ENCODE results near the gene HMGN5. TPM values are rescaled to one million over a fixed set of nuclear protein-coding genes. Genes with fewer than 3 reads are reported as not detected.

HMGN5 gene
- polyA plus RNA-seq, 1 donor from 2014 or later: 1.1 TPM

DNA sequence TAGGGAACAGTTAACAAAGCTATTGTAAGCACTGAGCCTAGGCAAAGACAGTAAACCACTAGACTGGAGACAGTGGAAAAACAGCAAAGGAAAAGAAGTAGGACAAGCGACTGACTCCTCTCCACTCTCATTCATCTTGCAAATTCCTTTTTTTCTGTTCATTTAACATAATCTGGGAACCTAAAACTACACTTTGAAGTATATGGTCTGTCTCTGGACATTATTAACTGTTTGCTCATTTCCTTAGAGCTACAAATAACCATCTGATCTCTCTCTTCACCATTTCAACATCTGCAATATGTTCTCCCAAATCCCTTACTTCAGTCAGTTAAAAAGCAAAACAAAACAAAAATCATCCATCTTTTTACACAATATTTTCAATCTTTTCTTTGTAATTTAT lies 642 bp downstream of the HMGN5 start:
- peaks cover 21 to 33% (median 32%) of the 10 kb centered on the region in 3 donors for H3K4me1 Mint-ChIP-seq
- H3K36me3 Mint-ChIP-seq: peaks cover 3% of the 10 kb centered on the region
- peaks cover 0 to 2% (median 0%) of the 10 kb centered on the region in 3 donors for H3K9me3 Mint-ChIP-seq
- no peaks in the 10 kb centered on the region for H3K27me3 Mint-ChIP-seq
- peak overlapping the region; percentile 85 to 97 (median 94) for H3K27ac Mint-ChIP-seq
- H3K4me3 Mint-ChIP-seq: peak overlapping the region; percentile 95 to 98 (median 96)

DNA sequence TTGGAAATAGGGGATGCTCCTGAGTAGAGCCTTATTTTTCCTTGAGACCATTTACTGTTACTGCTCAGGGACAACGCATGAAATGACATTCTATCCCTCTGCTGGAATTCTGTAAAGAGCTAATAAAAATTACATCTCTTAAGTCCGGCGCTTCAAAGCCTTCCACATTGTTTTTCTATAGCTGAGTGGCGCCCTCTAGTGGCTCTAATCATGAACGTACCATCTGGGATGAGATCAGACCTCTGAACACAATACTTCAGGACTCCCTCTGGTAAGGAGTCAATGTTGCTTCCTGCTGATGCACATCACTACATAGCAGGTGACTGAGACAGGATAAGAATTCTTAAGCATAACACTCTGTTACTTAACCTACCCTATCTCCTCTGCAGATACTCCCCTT lies 6.0 kb downstream of the HMGN5 start:
- Mint-ChIP-seq H3K4me1 (peaks cover 4 to 9% (median 9%) of the 10 kb centered on the region in 3 donors), H3K27me3 (no peaks in the 10 kb centered on the region), H3K9me3 (peaks cover 0 to 2% (median 0%) of the 10 kb centered on the region in 3 donors), H3K4me3 (peak overlapping the region in 1 of 4 donors; percentile 3), H3K36me3 (peaks cover 2% of the 10 kb centered on the region), H3K27ac (no peak overlapping the region)

DNA sequence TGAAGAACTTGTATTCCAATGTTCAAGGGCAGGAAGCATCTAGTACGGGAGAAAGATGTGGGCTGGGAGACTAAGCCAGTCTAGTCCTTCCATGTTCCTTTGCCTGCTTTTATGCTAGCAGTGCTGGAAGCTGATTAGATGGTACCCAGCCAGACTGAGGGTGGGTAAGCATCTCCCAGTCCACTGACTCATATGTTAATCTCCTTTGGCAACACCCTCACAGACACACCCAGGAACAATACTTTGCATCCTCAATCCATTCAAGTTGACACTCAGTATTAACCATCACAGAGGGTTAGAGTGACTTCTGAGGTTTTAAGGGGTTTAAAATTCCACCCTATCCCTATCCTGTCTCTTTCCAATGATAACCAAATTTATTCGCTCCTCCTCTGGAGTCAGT lies 6.5 kb downstream of the HMGN5 start:
- Mint-ChIP-seq H3K27ac (no peak overlapping the region), H3K9me3 (peaks cover 0 to 2% (median 0%) of the 10 kb centered on the region in 3 donors), H3K27me3 (no peaks in the 10 kb centered on the region), H3K4me1 (peaks cover 4 to 9% (median 8%) of the 10 kb centered on the region in 3 donors), H3K36me3 (peaks cover 2% of the 10 kb centered on the region), H3K4me3 (no peak overlapping the region)

DNA sequence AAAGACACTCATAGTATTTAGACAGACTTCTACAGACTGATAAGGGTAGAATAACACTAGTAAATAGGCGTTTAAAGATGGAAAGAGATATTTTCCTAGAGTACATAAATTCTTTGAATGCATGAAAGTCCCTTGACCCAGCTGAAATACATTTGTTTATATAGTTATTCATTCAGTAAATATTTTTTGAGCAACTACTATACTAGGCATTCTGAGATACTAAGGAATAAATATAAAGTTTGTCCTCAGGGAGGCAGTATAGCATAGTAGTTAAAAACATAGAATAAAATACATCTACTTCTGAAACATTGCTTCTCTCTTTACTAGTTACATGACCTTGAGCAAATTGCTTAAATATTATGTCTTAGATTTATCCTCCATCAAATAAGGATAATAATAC lies 27.4 kb downstream of the HMGN5 start:
- H3K9me3 Mint-ChIP-seq: peaks cover 0 to 2% (median 1%) of the 10 kb centered on the region in 3 donors
- no peak overlapping the region for H3K27ac Mint-ChIP-seq
- H3K36me3 Mint-ChIP-seq: peaks cover 1% of the 10 kb centered on the region
- H3K27me3 Mint-ChIP-seq: no peaks in the 10 kb centered on the region
- no peaks in the 10 kb centered on the region for H3K4me1 Mint-ChIP-seq
- H3K4me3 Mint-ChIP-seq: no peak overlapping the region

DNA sequence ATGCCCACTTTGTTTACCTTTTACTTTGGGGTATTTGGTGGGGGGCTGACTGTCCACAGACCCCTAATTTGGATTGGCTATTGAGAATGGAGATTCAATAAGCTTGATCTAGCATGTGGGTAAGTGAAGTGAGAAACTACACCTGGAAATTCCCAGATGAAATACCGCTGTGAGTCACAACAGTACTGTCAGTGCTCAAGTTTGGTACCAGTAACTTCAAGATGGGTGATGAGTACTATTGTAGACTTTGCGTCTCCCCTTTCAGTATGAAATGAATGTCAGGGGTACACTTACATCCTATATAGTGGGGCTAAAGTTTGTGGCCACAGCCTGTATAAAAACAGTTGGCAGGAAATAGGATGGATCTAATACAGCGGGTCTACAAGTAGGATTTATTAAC lies 33.3 kb downstream of the HMGN5 start:
- Mint-ChIP-seq H3K9me3 (no peaks in the 10 kb centered on the region), H3K4me3 (no peak overlapping the region), H3K27ac (no peak overlapping the region), H3K36me3 (no peaks in the 10 kb centered on the region), H3K27me3 (no peaks in the 10 kb centered on the region), H3K4me1 (no peaks in the 10 kb centered on the region)

DNA sequence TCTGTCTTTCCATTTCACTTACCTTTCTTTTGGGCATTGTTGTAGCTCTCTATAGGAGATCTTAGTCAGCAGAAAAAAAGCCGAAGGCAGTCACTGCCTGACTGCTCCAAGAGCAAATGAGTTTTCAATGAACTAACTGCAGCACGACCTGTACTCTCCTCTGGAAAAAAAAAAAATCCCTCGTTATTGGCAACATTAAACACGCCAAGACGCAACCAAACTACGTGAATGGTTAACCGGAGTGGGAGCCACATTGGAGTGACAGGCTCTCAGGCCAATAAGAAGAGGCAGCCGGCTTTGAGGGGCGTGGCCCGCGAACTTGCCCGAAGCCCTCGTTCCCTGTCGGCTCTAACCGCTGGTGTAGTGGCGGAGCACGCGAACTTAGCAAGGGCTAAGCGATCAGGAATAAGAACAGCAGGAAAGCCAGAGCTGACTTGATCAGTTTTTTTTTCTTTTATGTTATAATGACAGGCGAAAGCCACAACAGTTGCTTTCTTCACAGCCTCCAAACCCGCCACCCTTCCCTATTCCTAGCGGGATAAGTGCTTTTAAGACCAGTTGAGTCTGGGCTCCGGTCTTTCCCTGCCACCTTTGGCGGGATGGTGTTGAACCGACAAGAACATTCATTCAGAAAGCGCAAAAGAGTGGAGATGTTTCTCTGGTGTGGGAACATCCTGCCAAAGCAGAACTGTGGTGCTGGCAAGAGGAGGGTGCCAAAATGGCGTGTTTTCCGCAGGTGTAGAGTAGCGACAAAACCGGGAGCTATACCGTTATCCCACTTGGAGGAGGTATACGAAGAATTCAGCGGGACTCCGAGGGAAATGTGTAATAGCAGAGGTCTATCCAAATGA lies 80.0 kb downstream of the HMGN5 start:
- no peaks in the 10 kb centered on the region for H3K9me3 Mint-ChIP-seq
- peak overlapping the region; percentile 90 to 98 (median 94) for H3K4me3 Mint-ChIP-seq
- no peaks in the 10 kb centered on the region for H3K36me3 Mint-ChIP-seq
- H3K27ac Mint-ChIP-seq: peak overlapping the region in 2 of 3 donors; percentile 5 to 86
- H3K4me1 Mint-ChIP-seq: peaks cover 0 to 10% (median 0%) of the 10 kb centered on the region in 3 donors
- peaks cover 7% of the 10 kb centered on the region for H3K27me3 Mint-ChIP-seq

DNA sequence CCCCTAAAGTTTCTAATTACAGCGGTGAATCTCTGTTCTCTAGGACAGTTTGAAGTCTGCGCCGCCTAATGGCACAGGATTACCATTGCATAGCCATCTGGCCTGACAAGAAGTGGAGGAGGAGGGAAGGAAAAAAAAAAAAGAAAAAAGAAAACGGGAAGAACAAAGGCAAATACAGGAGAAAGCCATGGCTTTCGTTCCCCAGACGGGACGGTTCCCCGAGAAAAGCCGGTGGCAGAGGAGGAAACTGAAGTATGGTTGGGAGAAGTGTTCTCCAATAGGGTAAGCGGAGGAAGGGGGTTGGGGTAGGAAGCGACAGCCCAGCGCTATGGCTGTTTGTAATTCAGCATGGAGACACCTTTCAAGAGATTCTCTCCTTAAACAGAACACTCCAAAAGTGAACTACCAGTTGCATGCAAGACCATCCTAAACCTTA lies 80.8 kb downstream of the HMGN5 start:
- no peaks in the 10 kb centered on the region for H3K9me3 Mint-ChIP-seq
- H3K27ac Mint-ChIP-seq: peak overlapping the region in 1 of 3 donors; percentile 59
- H3K27me3 Mint-ChIP-seq: peaks cover 7% of the 10 kb centered on the region
- H3K4me3 Mint-ChIP-seq: peak overlapping the region; percentile 90 to 98 (median 94)
- H3K36me3 Mint-ChIP-seq: no peaks in the 10 kb centered on the region
- H3K4me1 Mint-ChIP-seq: peaks cover 0 to 10% (median 0%) of the 10 kb centered on the region in 3 donors

DNA sequence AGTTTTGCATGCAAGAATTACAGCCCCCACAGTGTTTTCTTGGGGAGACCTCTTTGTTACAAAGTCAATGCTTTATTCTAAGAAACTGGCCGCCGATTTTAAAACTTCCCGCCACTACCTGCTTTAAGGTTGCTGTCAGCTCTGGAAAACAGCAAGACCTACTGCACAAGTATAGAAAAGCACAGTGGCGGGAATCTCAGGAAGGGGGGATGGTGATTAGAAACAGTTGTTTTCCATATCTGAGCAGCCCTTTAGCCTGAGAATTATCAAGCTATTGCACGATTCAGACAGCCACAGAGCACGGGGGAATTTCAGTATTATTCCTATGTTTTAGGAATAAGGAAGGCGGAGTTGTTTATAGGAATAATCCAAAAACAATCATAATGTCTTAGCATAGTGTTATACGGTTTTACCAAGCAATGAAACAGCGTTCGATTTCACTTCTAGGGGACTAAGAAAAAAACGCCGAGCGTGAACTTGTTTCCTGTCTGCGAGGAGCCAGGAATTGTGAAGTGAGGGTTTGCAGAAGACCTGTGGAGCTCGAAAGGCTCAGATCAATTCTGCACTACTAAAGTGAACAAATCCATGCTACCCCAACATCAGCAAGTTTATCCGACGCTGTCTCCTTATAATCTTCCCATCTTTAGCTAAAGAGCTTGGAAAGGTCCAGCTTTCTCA lies 81.3 kb downstream of the HMGN5 start:
- Mint-ChIP-seq H3K36me3 (no peaks in the 10 kb centered on the region), H3K4me3 (peak overlapping the region; percentile 90 to 98 (median 94)), H3K4me1 (peaks cover 0 to 10% (median 0%) of the 10 kb centered on the region in 3 donors), H3K9me3 (no peaks in the 10 kb centered on the region), H3K27ac (peak overlapping the region in 1 of 3 donors; percentile 59), H3K27me3 (peaks cover 7% of the 10 kb centered on the region)

DNA sequence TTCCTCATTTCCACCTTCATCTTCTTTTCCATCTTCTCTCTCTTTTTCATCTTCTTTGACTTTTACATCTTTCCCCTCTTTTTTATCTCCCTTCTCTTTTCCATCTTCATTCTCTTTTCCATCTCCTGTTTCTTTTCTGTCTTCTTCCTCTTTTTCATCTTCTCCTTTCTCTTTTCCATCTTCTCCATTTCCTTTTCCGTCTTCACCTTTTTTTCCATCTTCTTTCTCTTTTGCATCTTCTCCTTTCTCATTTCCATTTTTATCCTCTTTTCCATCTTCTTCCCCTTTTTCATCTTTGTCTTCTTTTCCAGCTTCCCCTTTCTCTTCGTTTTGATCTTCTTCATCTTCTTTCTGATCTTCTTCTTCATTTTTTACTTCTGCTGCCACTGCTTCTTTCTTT lies 87.0 kb downstream of the HMGN5 start:
- Mint-ChIP-seq H3K4me3 (no peak overlapping the region), H3K9me3 (no peaks in the 10 kb centered on the region), H3K27me3 (no peaks in the 10 kb centered on the region), H3K27ac (no peak overlapping the region), H3K4me1 (peaks cover 0 to 2% (median 0%) of the 10 kb centered on the region in 3 donors), H3K36me3 (no peaks in the 10 kb centered on the region)

DNA sequence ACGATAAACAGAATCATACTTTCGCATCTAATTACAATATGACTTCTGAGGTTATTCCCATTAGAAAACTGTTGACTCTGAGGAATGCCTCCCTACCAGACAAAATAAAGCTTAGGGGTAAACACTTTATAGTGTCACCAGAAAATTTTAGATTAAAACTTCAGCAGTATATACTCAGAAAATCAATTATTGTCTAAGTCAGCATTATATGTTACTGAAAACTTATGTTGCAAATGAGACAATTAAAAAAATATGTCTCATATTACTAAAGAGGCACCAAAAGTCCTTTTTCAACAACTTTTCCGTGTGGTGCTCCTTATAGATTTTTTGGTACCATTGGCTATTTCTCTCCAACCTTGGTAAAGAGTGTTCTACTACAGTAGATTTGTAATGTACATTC lies 91.4 kb downstream of the HMGN5 start:
- Mint-ChIP-seq H3K27ac (no peak overlapping the region), H3K9me3 (peaks cover 2 to 14% (median 4%) of the 10 kb centered on the region in 3 donors), H3K36me3 (no peaks in the 10 kb centered on the region), H3K4me1 (no peaks in the 10 kb centered on the region), H3K27me3 (no peaks in the 10 kb centered on the region), H3K4me3 (no peak overlapping the region)

DNA sequence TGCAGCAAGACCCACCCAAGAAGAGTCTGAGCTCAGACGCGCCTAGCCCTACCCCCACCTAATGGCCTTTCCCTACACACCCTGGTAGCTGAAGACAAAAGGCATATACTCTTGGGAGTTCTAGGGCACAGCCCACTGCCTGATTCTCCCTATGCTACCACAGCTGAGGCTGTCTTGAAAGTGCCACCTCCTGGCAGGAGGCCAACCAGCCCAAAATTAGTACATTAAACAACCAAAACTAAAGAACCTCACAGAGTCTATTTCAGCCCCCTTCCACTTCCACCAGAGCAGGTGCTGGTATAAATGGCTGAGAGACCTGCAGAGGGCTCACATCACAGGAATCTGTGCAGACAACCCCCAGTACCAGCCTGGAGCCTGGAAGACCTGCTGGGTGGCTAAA lies 119.1 kb downstream of the HMGN5 start:
- H3K36me3 Mint-ChIP-seq: no peaks in the 10 kb centered on the region
- peaks cover 0 to 4% (median 2%) of the 10 kb centered on the region in 3 donors for H3K9me3 Mint-ChIP-seq
- H3K27me3 Mint-ChIP-seq: peaks cover 5% of the 10 kb centered on the region
- no peaks in the 10 kb centered on the region for H3K4me1 Mint-ChIP-seq
- H3K4me3 Mint-ChIP-seq: no peak overlapping the region
- H3K27ac Mint-ChIP-seq: no peak overlapping the region

Other genes starting within 250 kb of the HMGN5 start
- 255 TPM for gene SH3BGRL, start 189 bp upstream of the HMGN5 start, polyA plus RNA-seq

Data from IgD-negative memory B cell (primary cell).